ENCODE data around the gene ZNF185. TPM values are rescaled to one million over a fixed set of nuclear protein-coding genes. Genes with fewer than 3 reads are reported as not detected.
A peak's percentile ranks its signal among the peaks of the same experiment; 100 is the strongest.

The ZNF185 gene
- total and polyA plus RNA-seq, 2 of the 8 experiments (the other 6 are each of a cell fraction or from before 2014, with no cell fraction given) = 15.6 to 20.1 TPM

GRCh38 chrX:152942077-152942442 is 44.2 kb downstream of the ZNF185 start:
- no peak for FAIRE-seq
- CTCF ChIA-PET (ENCODE audit: partially characterized antibody) = interaction anchor here (0.8 to 3.6 kb wide), 16 partner anchors 9 to 703 kb away, joined by 3 to 10 read pairs (median 4); partner anchors contain the start of gene TREX2

More at GRCh38 chrX:152942077-152942442, 44.2 kb downstream of the ZNF185 start:
- no peaks in the 10 kb centered on the region for H3K9me3 ChIP-seq (ENCODE audit: insufficient read depth in 2 of 2, low read depth in 1 of 2, low read length in 1 of 2)
- H2BK5ac ChIP-seq (ENCODE audit: low read depth, low read length) = no peak overlapping the region; the same call in 1 of the 2 replicates
- H4K8ac ChIP-seq (ENCODE audit: extremely low read depth, insufficient read depth, low read length) = 0 out of 2 replicates have a peak overlapping the region, but pooled peaks have one; percentile 79
- H3K23ac ChIP-seq (ENCODE audit: insufficient read length) = no peak overlapping the region
- H3K79me1 ChIP-seq (ENCODE audit: low read depth, low read length) = no peaks in the 10 kb centered on the region
- 80% methylated on average over 5 of the region's 11 CpGs; no CpG with 5 or more reads in 1 of the 2 experiments for WGBS, 2 experiments (ENCODE audit: extremely low coverage in 1 of 2, insufficient coverage in 1 of 2, insufficient read length in 1 of 2, insufficient replicate concordance in 2 of 2, low coverage in 1 of 2, low lambda C conversion rate in 2 of 2, missing lambda C conversion rate in 1 of 2)
- no peaks in the 10 kb centered on the region for H3K27me3 ChIP-seq (replicated peaks in 1 of 4; ENCODE audit: control insufficient read depth in 3 of 4, extremely low read depth in 1 of 4, insufficient read depth in 3 of 4, low read length in 3 of 4)
- no peak overlapping the region for H2BK20ac ChIP-seq (ENCODE audit: low read length)
- no peak overlapping the region for H4K91ac ChIP-seq (replicated peaks; ENCODE audit: insufficient read length, low read length)
- peak overlapping the region in 2 of 4 experiments; percentile 29 to 51; a peak in 2 of 7 replicates for H3K9ac ChIP-seq (replicated peaks in 1 of 4; ENCODE audit: extremely low read depth in 1 of 4, low read depth in 3 of 4, low read length in 3 of 4)
- TF ChIP-seq SIRT6 (IDR thresholded peaks at IDR 0.05; ENCODE audit: low read length) = no peak
- peaks cover 0 to 4% (median 0%) of the 10 kb centered on the region in 4 experiments; a peak in 2 of 7 replicates for H3K4me1 ChIP-seq (replicated peaks in 1 of 4; ENCODE audit: control insufficient read depth in 3 of 4, insufficient read depth in 4 of 4, low read length in 3 of 4)
- no peak overlapping the region for H3K14ac ChIP-seq (ENCODE audit: insufficient read length)
- peak overlapping the region; percentile 36 to 68 (median 49) for H3K4me3 ChIP-seq (ENCODE audit: extremely low read depth in 1 of 4, insufficient read depth in 2 of 4, low read depth in 3 of 4, low read length in 4 of 4)
- no peak overlapping the region; the same call in 1 of the 2 replicates for H3K27ac ChIP-seq (ENCODE audit: low read depth, low read length)
- no peak overlapping the region for H4K5ac ChIP-seq (ENCODE audit: insufficient read length, low read depth, low read length)
- H3K36me3 ChIP-seq (ENCODE audit: control insufficient read depth in 2 of 4, insufficient read depth in 4 of 4, low read length in 3 of 4) = no peaks in the 10 kb centered on the region
- H3K23me2 ChIP-seq (ENCODE audit: low read depth, low read length) = no peaks in the 10 kb centered on the region
- no peak overlapping the region for H2BK15ac ChIP-seq (ENCODE audit: low read length)
- no peak overlapping the region for H3K18ac ChIP-seq (ENCODE audit: extremely low read depth, low read length)
- POLR2A ChIA-PET (ENCODE audit: partially characterized antibody) = interaction anchor here (0.9 to 1.0 kb wide), 2 partner anchors 11 to 14 kb away, joined by 3 read pairs; no protein-coding TSS in a partner anchor
- no peak overlapping the region for H2AK5ac ChIP-seq (ENCODE audit: low read depth, low read length)
- no peak overlapping the region for H2BK12ac ChIP-seq (ENCODE audit: low read depth, low read length)
- no peaks in the 10 kb centered on the region for H3K79me2 ChIP-seq (ENCODE audit: control insufficient read depth in 1 of 2, insufficient read depth in 2 of 2, low read length in 2 of 2)
- H3K4me2 ChIP-seq (ENCODE audit: insufficient read depth in 1 of 2, low read depth in 2 of 2, low read length in 2 of 2) = peak overlapping the region; percentile 35 to 88
- no peak overlapping the region for H3K4ac ChIP-seq (replicated peaks; ENCODE audit: insufficient read length, low read depth, low read length)
- H2AFZ ChIP-seq (ENCODE audit: low read length) = peak overlapping the region; percentile 44; the same call in 1 of the 2 replicates
- DNase-seq (ENCODE audit: low read depth in 1 of 2, low spot score in 2 of 2) = no peak
- H3K56ac ChIP-seq (replicated peaks; ENCODE audit: insufficient read length, low read depth, low read length) = no peak overlapping the region
- no peak overlapping the region for H2BK120ac ChIP-seq (replicated peaks; ENCODE audit: low read depth, low read length)
- no peaks in the 10 kb centered on the region for H4K20me1 ChIP-seq (replicated peaks in 1 of 2; ENCODE audit: control insufficient read depth in 1 of 2, insufficient read depth in 2 of 2, low read length in 2 of 2)

Data from H1 (cell line).